IPS-18a (cell line): ENCODE data around the gene SNTN.

Experiments used
- H3K27ac ChIP-seq: one replicate; pipeline ENCODE4 v1.5.1; 2013; ENCODE audit warnings: low read length
- H3K27me3 ChIP-seq: one replicate; pipeline ENCODE4 v1.6.1; 2013; ENCODE audit warnings: mild to moderate bottlenecking, low read length; ENCODE audit not compliant: control insufficient read depth, insufficient read depth
- H3K36me3 ChIP-seq: one replicate; pipeline ENCODE4 v1.6.1; 2013; ENCODE audit warnings: low read depth, low read length; ENCODE audit not compliant: control insufficient read depth
- H3K4me1 ChIP-seq: one replicate; pipeline ENCODE4 v1.6.1; 2013; ENCODE audit warnings: low read depth, low read length; ENCODE audit not compliant: control insufficient read depth
- H3K4me3 ChIP-seq: one replicate; pipeline ENCODE4 v1.5.1; 2013; ENCODE audit warnings: low read length
- H3K9ac ChIP-seq: one replicate; pipeline ENCODE4 v1.6.1; 2013; ENCODE audit warnings: mild to moderate bottlenecking, low read length, moderate library complexity
- H3K9me3 ChIP-seq: one replicate; pipeline ENCODE4 v1.6.1; 2013; ENCODE audit warnings: low read depth, low read length; ENCODE audit not compliant: control insufficient read depth

The SNTN gene

DNA sequence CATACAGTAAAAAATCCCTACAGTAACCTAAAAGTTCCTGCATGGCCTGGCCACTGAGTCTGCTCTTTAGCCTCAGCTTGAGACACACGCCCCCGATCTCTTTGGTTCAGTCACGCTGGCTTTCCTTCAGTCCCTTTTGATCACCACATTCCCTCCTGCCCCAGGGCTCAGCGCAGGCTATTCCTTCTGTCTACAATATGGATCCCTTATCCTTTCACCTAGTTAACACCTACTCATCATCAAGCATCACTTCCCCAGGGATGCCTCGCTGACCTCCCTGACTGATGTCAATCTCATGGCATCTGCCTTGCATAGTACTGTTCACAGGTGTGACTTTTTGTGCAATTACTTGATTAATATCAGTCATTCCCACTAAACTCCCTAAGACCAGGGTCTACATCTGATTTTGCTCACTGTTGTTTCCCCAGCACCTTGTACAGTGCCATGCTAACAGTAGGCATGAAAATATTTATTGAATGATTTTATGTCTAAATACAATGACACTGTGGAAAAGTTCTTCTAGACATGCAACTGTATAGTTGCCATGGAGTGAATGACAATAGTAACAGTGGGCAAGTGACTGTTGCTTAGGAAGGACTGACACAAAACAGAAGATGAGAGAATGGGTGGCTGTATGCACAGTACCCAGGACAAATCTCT lies at the start of gene SNTN:
Gene SNTN (plus strand): TSS at position 610 of the 660 bp plus-strand sequence. CDS start 13 bp downstream, at position 623.
- no peaks in the 10 kb centered on the region for H3K27me3 ChIP-seq
- no peak within 1 kb of the TSS for H3K4me3 ChIP-seq
- no peaks in the 10 kb centered on the region for H3K4me1 ChIP-seq
- no peak within 1 kb of the TSS for H3K9ac ChIP-seq
- no peaks in the 10 kb centered on the region for H3K9me3 ChIP-seq
- no peak within 1 kb of the TSS for H3K27ac ChIP-seq
- H3K36me3 ChIP-seq = no peaks in the 10 kb centered on the region

DNA sequence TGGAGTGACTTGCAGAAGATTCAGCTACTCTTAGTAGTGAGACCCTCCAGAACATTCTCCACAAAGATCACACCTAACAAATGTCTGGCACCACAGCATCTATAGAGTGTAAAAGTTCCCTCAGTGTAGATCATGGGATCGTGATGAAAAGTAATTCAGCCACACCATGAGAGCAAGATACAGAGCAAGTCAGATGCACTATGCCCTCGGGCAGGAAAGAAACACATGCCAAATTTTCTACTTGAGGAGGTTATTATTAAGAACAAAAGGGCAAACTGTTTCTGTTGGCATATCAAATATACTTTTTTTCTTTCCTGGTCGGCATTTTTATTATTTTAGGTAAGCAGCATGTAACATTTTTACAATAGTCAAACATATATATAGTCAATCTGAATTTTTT lies 44.8 kb upstream of the SNTN start:
- no peak overlapping the region for H3K27ac ChIP-seq
- H3K9ac ChIP-seq = no peak overlapping the region
- no peak overlapping the region for H3K4me3 ChIP-seq
- no peaks in the 10 kb centered on the region for H3K36me3 ChIP-seq
- H3K4me1 ChIP-seq = no peaks in the 10 kb centered on the region
- H3K9me3 ChIP-seq = no peaks in the 10 kb centered on the region
- no peaks in the 10 kb centered on the region for H3K27me3 ChIP-seq

GRCh38 chr3:63609408-63609807 lies 43.1 kb upstream of the SNTN start:
- Histone ChIP-seq H3K27ac (no peak overlapping the region), H3K27me3 (no peaks in the 10 kb centered on the region), H3K9ac (no peak overlapping the region), H3K4me3 (no peak overlapping the region), H3K4me1 (no peaks in the 10 kb centered on the region), H3K36me3 (no peaks in the 10 kb centered on the region), H3K9me3 (no peaks in the 10 kb centered on the region)

DNA sequence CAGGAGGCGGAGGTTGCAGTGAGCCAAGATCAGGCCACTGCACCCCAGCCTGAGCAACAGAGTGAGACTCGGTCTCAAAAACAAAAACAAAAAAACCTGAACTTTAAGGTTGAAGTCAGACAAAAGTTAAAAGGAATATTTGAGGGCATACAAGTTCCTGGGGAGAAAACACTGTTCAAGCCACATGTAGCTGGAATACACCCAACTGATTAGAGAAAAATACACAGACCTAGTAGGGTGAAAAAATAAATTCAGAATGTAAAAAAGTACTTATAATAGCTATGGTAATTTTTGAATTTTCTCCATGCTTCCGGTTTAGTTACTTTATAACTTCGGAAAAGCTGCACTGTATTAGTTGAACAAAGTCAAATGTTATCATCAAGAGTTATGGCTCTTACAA lies 42.6 kb upstream of the SNTN start:
- Histone ChIP-seq H3K9ac (no peak overlapping the region), H3K4me1 (no peaks in the 10 kb centered on the region), H3K27me3 (no peaks in the 10 kb centered on the region), H3K9me3 (no peaks in the 10 kb centered on the region), H3K36me3 (no peaks in the 10 kb centered on the region), H3K27ac (no peak overlapping the region), H3K4me3 (no peak overlapping the region)

- H3K36me3 ChIP-seq = no peaks in the 10 kb centered on the region
- no peaks in the 10 kb centered on the region for H3K9me3 ChIP-seq
- no peak overlapping the region for H3K27ac ChIP-seq
- no peaks in the 10 kb centered on the region for H3K4me1 ChIP-seq
- no peak overlapping the region for H3K4me3 ChIP-seq
- H3K9ac ChIP-seq = no peak overlapping the region
- H3K27me3 ChIP-seq = no peaks in the 10 kb centered on the region
These were observed 41.1 kb upstream of the SNTN start for GRCh38 chr3:63611382-63611781.

DNA sequence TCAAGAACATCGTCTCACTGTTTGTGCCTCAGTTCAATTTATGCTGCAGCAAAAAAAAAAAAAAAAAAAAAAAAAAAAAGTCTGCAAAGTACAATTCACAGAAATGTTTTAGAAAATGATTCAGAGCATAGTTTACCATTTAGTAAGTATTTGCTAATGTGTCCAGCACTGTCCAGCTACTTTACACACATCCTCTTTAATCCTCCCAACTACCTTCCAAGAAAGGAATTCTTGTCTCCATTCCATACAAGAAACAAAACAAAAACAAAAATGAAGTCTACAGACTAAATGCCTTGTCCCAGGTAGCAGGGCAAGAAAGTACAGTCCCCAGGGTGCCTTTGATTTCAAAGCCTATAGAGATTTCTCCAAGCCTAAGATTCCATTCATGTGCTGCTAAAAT lies 38.9 kb upstream of the SNTN start:
- Histone ChIP-seq H3K4me1 (peaks cover 2% of the 10 kb centered on the region), H3K4me3 (no peak overlapping the region), H3K27ac (no peak overlapping the region), H3K27me3 (no peaks in the 10 kb centered on the region), H3K9ac (no peak overlapping the region), H3K36me3 (no peaks in the 10 kb centered on the region), H3K9me3 (no peaks in the 10 kb centered on the region)

DNA sequence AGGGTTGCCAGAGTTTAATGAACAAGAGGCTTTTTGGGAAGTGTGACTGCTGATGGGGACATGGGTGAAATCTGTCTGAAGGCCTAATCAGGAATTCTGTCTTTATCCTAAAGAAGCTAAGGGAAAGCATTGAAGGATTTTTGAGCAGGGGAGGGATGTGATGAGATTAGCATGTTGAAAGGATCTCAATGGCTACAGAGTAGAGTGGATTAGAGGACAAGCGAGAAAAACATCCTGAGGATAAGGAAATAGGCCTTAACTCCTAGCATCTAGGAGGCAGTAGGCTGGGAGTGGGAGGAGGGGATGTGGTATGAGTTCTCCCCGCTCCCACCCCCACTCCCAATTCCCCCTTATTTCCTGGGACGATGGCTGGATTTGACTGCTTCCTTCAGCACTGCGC lies 35.1 kb upstream of the SNTN start:
- Histone ChIP-seq H3K4me3 (no peak overlapping the region), H3K36me3 (no peaks in the 10 kb centered on the region), H3K27ac (no peak overlapping the region), H3K9me3 (no peaks in the 10 kb centered on the region), H3K27me3 (no peaks in the 10 kb centered on the region), H3K9ac (no peak overlapping the region), H3K4me1 (peaks cover 8% of the 10 kb centered on the region)

GRCh38 chr3:63624941-63625560 lies 27.4 kb upstream of the SNTN start:
- no peaks in the 10 kb centered on the region for H3K27me3 ChIP-seq
- H3K27ac ChIP-seq = no peak overlapping the region
- no peaks in the 10 kb centered on the region for H3K9me3 ChIP-seq
- H3K4me1 ChIP-seq = peaks cover 13% of the 10 kb centered on the region
- no peak overlapping the region for H3K9ac ChIP-seq
- no peaks in the 10 kb centered on the region for H3K36me3 ChIP-seq
- H3K4me3 ChIP-seq = no peak overlapping the region

- Histone ChIP-seq H3K36me3 (no peaks in the 10 kb centered on the region), H3K9ac (no peak overlapping the region), H3K27me3 (no peaks in the 10 kb centered on the region), H3K9me3 (no peaks in the 10 kb centered on the region), H3K27ac (no peak overlapping the region), H3K4me1 (no peaks in the 10 kb centered on the region), H3K4me3 (no peak overlapping the region)
These were observed 20.8 kb upstream of the SNTN start for GRCh38 chr3:63631670-63632069.

GRCh38 chr3:63635186-63635585 lies 17.3 kb upstream of the SNTN start:
- Histone ChIP-seq H3K9me3 (peaks cover 3% of the 10 kb centered on the region), H3K36me3 (no peaks in the 10 kb centered on the region), H3K9ac (no peak overlapping the region), H3K27me3 (no peaks in the 10 kb centered on the region), H3K4me3 (no peak overlapping the region), H3K4me1 (no peaks in the 10 kb centered on the region), H3K27ac (no peak overlapping the region)

DNA sequence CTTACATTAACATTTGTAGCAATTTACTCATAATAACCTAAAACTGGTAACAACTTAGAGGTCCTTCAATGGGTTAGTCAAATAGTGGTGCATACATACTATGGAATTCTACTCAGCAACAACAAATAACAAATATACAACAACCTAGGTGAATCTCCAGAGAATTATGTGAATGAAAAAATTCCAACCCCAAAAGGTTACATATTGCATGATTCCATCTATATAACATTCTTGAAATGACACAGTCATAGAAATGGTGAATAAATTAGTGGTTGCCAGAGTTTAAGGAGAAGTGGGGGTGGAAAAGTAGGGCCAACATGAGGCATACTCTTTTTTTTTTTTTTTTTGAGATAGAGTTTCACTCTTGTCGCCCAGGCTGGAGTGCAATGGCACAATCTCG lies 12.7 kb upstream of the SNTN start:
- Histone ChIP-seq H3K4me3 (no peak overlapping the region), H3K9me3 (peaks cover 3% of the 10 kb centered on the region), H3K27ac (no peak overlapping the region), H3K27me3 (no peaks in the 10 kb centered on the region), H3K4me1 (peaks cover 11% of the 10 kb centered on the region), H3K9ac (no peak overlapping the region), H3K36me3 (no peaks in the 10 kb centered on the region)

GRCh38 chr3:63642488-63642887 lies 10.0 kb upstream of the SNTN start:
- H3K9me3 ChIP-seq = no peaks in the 10 kb centered on the region
- H3K36me3 ChIP-seq = no peaks in the 10 kb centered on the region
- no peak overlapping the region for H3K4me3 ChIP-seq
- H3K9ac ChIP-seq = no peak overlapping the region
- H3K4me1 ChIP-seq = peaks cover 11% of the 10 kb centered on the region
- no peak overlapping the region for H3K27ac ChIP-seq
- no peaks in the 10 kb centered on the region for H3K27me3 ChIP-seq
